HG02840 (cell line): Measurements from ENCODE around the gene TMEM220.
"Not testable (repeated sequence)": the region's sequence is repeated elsewhere in the genome, so short reads cannot be mapped to it uniquely, and the experiment has no call there.

Experiments used
- ATAC-seq: cut with Tn5 transposase; IDR thresholded peaks from one replicate; pipeline ENCODE4 v1.9.1; 2021; ENCODE audit warnings: mild to moderate bottlenecking, moderate library complexity, moderate number of reproducible peaks; ENCODE audit not compliant: unreplicated experiment, low FRiP score

The TMEM220 gene

GRCh38 chr17:10731408-10731879 lies 1.6 kb upstream of the TMEM220 start:
- ATAC-seq: no peak

- ATAC-seq: not testable (repeated sequence)
These were observed 424 bp upstream of the TMEM220 start for GRCh38 chr17:10730247-10730646.

GRCh38 chr17:10728331-10728892 lies 1.4 kb downstream of the TMEM220 start:
- ATAC-seq: no peak

- ATAC-seq: no peak
These were observed 2.6 kb downstream of the TMEM220 start for GRCh38 chr17:10727192-10727591.

GRCh38 chr17:10726196-10726595 lies 3.6 kb downstream of the TMEM220 start:
- no peak for ATAC-seq

GRCh38 chr17:10725262-10725661 lies 4.6 kb downstream of the TMEM220 start:
- no peak for ATAC-seq

- no peak for ATAC-seq
These were observed 5.2 kb downstream of the TMEM220 start for GRCh38 chr17:10724546-10725195.

GRCh38 chr17:10718547-10718946 lies 11.3 kb downstream of the TMEM220 start:
- ATAC-seq: no peak

GRCh38 chr17:10716218-10716617 lies 13.6 kb downstream of the TMEM220 start:
- no peak for ATAC-seq

- no peak for ATAC-seq
These were observed 16.5 kb downstream of the TMEM220 start for GRCh38 chr17:10713318-10713717.

GRCh38 chr17:10705727-10706126 lies 24.1 kb downstream of the TMEM220 start:
- ATAC-seq: no peak

- ATAC-seq: no peak
These were observed 27.2 kb downstream of the TMEM220 start for GRCh38 chr17:10702574-10702973.

- no peak for ATAC-seq
These were observed 30.0 kb downstream of the TMEM220 start for GRCh38 chr17:10699856-10700255.

GRCh38 chr17:10698096-10698818 lies 31.6 kb downstream of the TMEM220 start:
- no peak for ATAC-seq

GRCh38 chr17:10697092-10698081 lies 32.4 kb downstream of the TMEM220 start, which contains the start of the genes ADPRM and SCO1:
Gene ADPRM (plus strand): TSS chr17:10697594. CDS start chr17:10704927, 7,333 bp downstream.
Gene SCO1 (minus strand): TSS chr17:10697533. CDS start chr17:10697507, 26 bp downstream.
- peak; percentile 96 for ATAC-seq

GRCh38 chr17:10695875-10696407 lies 33.9 kb downstream of the TMEM220 start:
- ATAC-seq: not testable (repeated sequence)

- ATAC-seq: no peak
These were observed 42.3 kb downstream of the TMEM220 start for GRCh38 chr17:10687499-10687898.

- no peak for ATAC-seq
These were observed 46.0 kb downstream of the TMEM220 start for GRCh38 chr17:10683853-10684252.

- no peak for ATAC-seq
These were observed 47.9 kb downstream of the TMEM220 start for GRCh38 chr17:10681866-10682446.

- no peak for ATAC-seq
These were observed 55.1 kb downstream of the TMEM220 start for GRCh38 chr17:10674704-10675103.
